Body of pancreas (tissue), 4 donors: ENCODE results near the gene PSMD1.

Experiments
- POLR2A ChIP-seq, 3 donors: fragments of 450-650 bp; IDR thresholded peaks; one replicate each; pipeline ENCODE4 v1.6.1; 2016; ENCODE audit warnings: antibody characterized with exemption in 3 of 3, mild to moderate bottlenecking in 2 of 3
- TF ChIP-seq, protein P1 (sequence below), 7 experiments: fragments of 450-650 bp in 4 of 7; fragments of 200-600 bp in 3 of 7; sonication (generic) in 3 of 7; IDR thresholded peaks; one replicate each; pipeline ENCODE4 v1.5.1; 2016 to 2019; ENCODE audit warnings: antibody characterized with exemption in 7 of 7

DNA sequence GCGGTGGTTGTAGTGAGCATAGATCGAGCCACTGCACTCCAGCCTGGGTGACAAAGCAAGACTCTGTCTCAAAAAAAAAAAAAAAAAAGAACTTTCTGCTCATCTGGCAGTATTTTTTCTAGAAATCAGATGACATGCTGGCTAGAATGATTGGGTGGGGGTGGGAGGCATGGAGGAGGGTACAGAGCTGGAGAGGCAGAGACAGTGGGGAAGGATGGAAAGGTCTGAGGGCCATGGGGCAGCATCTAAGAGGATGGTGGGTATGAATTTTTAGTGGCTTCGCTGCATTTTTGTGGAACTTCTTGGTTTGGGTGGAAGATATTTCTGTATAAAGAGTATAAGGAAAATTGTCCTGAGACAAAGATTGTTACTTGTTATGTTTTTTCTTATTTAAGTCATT, 165.1 kb downstream of the PSMD1 start:
- TF ChIP-seq, protein P1, sequence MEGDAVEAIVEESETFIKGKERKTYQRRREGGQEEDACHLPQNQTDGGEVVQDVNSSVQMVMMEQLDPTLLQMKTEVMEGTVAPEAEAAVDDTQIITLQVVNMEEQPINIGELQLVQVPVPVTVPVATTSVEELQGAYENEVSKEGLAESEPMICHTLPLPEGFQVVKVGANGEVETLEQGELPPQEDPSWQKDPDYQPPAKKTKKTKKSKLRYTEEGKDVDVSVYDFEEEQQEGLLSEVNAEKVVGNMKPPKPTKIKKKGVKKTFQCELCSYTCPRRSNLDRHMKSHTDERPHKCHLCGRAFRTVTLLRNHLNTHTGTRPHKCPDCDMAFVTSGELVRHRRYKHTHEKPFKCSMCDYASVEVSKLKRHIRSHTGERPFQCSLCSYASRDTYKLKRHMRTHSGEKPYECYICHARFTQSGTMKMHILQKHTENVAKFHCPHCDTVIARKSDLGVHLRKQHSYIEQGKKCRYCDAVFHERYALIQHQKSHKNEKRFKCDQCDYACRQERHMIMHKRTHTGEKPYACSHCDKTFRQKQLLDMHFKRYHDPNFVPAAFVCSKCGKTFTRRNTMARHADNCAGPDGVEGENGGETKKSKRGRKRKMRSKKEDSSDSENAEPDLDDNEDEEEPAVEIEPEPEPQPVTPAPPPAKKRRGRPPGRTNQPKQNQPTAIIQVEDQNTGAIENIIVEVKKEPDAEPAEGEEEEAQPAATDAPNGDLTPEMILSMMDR (IDR thresholded peaks at IDR 0.05), result no peak
- no peak for TF ChIP-seq POLR2A (IDR thresholded peaks at IDR 0.05)
